GM12874 (cell line): ENCODE results near the gene MBNL3.

Experiments
- CTCF ChIP-seq: IDR thresholded peaks from 2 replicates; pipeline ENCODE4 v1.5.1; 2011; ENCODE audit warnings: low read depth, mild to moderate bottlenecking, control low read depth, low read length, moderate library complexity; ENCODE audit not compliant: insufficient read depth

The MBNL3 gene

GRCh38 chrX:132488819-132489577 lies at the start of gene MBNL3:
MBNL3 (minus strand) TSS chrX:132489038; CDS start chrX:132439611, 49,427 bp downstream.
- TF ChIP-seq CTCF, result no peak

GRCh38 chrX:132533409-132533808 lies 44.6 kb upstream of the MBNL3 start:
- TF ChIP-seq CTCF, result no peak

- TF ChIP-seq CTCF, result no peak
These were observed 44.1 kb upstream of the MBNL3 start for GRCh38 chrX:132532913-132533312.

- no peak for TF ChIP-seq CTCF
These were observed 43.3 kb upstream of the MBNL3 start for GRCh38 chrX:132532097-132532496.

GRCh38 chrX:132520792-132521191 lies 32.0 kb upstream of the MBNL3 start:
- no peak for TF ChIP-seq CTCF

- no peak for TF ChIP-seq CTCF
These were observed 31.4 kb upstream of the MBNL3 start for GRCh38 chrX:132520213-132520612.

GRCh38 chrX:132518401-132518800 lies 29.6 kb upstream of the MBNL3 start:
- TF ChIP-seq CTCF, result no peak
